ENCODE measurements around the gene PALD1. TPM values are rescaled to one million over a fixed set of nuclear protein-coding genes. Genes with fewer than 3 reads are reported as not detected.
A peak's percentile ranks its signal among the peaks of the same experiment; 100 is the strongest.

The PALD1 gene
- total and polyA plus RNA-seq, 2 experiments from 2014 or later = 11.9 to 58.2 TPM

DNA sequence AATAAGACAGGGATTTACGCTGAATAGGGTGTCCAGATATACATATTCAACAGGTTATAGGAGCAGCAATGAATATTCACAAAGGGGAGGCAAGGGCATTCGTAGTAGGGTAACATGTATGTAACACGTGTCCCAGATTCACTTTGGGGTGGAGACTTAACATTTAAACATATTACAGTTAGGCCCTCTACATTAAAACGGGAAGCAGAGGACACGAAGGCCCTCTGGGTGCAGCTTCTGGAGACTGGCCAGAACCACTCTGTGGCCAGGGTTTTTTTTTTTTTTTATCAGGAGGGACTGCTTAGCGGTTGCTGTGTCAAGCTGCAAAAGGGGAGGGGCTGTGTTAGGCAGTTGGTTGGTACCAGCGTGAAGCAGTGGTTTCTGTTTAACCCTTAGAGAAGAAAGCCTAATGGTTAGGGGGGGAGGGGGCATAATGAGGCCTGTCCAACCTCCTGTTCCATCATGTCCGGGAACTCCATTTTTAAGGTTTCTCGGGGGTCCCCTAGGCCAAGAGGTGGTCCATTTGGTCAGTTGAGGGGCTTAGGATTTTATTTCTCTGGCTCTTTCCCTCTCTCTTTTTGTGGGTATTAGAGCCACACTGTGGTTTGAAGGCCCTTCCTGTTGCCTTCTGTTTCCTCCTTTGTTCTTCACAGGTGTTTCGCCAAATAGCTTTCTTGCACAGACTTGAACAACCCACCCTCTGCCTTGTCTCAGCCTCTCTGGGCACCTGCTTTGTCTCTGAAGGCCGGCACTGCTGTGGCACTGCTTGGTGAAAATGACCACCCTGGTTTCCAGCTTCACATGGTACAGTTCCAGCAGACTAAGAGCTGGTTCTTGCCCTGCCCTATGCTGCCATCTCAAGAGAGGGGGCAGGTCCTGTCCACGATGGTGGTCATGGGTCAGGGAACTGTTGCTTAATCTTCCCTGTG lies 97.6 kb downstream of the PALD1 start:
- DNase-seq (ENCODE audit: low spot score) (no peak), ATAC-seq (peak; percentile 42; the same call in 1 of the 3 replicates)
- H3K36me3 ChIP-seq (ENCODE audit: insufficient read depth) = no peaks in the 10 kb centered on the region
- Mint-ChIP-seq H3K4me1 (no peaks in the 10 kb centered on the region), H3K27ac (no peak overlapping the region), H3K9me3 (no peaks in the 10 kb centered on the region), H3K4me3 (no peak overlapping the region), H3K27me3 (ENCODE audit: insufficient read depth, low read depth, poor library complexity) (peaks cover 10% of the 10 kb centered on the region), H3K36me3 (ENCODE audit: low read depth) (no peaks in the 10 kb centered on the region)
- no peak overlapping the region for H3K27ac ChIP-seq (ENCODE audit: low read depth)
- H2AFZ ChIP-seq = no peak overlapping the region
- H3K27me3 ChIP-seq (ENCODE audit: insufficient read depth) = no peaks in the 10 kb centered on the region
- H3K9me2 ChIP-seq (ENCODE audit: insufficient read depth) = no peaks in the 10 kb centered on the region
- no peak overlapping the region for H3K4me2 ChIP-seq
- H3K79me2 ChIP-seq (replicated peaks; ENCODE audit: insufficient read depth) = no peaks in the 10 kb centered on the region
- no peak for TF ChIP-seq STAT1 (IDR thresholded peaks at IDR 0.05; ENCODE audit: unreplicated experiment)
- H4K20me1 ChIP-seq (replicated peaks; ENCODE audit: insufficient read depth) = no peaks in the 10 kb centered on the region
- H3K4me3 ChIP-seq = no peak overlapping the region
- no peaks in the 10 kb centered on the region for H3K4me1 ChIP-seq (ENCODE audit: insufficient read depth)
- no peaks in the 10 kb centered on the region for H3F3A ChIP-seq (replicated peaks; ENCODE audit: low read depth)

DNA sequence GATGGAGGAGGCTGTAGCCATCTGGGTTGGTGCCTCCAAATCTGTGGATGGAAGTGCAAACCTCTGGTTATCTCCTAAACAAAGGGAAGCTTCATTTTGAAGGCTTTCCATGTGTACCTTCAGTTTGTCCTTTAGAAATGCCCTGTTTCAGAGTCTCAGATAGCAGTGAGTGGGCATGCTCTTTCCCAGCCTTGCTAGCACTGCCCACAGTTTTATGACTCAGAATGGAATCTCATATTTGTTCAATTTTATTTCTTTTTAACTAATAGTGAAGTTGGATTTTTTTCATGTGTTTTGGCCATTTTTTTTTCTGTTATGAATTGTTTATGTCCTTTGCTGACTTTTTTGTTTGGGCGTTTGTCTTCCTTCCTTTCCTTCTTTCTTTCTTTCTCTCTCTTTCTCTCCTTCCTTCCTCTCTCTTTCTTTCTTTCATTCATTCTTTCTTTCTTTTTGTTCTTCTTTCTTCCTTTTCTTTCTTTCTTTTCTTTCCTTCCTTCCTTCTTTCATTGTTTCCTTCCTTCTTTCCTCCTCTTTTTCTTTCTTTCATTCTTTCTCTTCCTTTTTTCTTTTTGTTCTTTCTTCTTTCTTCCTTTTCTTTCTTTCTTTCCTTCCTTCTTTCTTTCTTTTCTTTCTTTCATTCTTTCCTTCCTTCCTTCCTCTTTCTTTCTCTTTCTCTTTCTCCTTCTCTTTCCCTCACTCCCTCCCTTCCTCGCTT lies 98.4 kb downstream of the PALD1 start:
- H3K4me1 Mint-ChIP-seq = no peaks in the 10 kb centered on the region
- H4K20me1 ChIP-seq (replicated peaks; ENCODE audit: insufficient read depth) = no peaks in the 10 kb centered on the region
- DNase-seq (ENCODE audit: low spot score) (no peak), ATAC-seq (no peak)
- H3K9me2 ChIP-seq (ENCODE audit: insufficient read depth) = no peaks in the 10 kb centered on the region
- no peaks in the 10 kb centered on the region for H3K4me1 ChIP-seq (ENCODE audit: insufficient read depth)
- H3K4me3 ChIP-seq = no peak overlapping the region
- H3K27ac ChIP-seq (ENCODE audit: low read depth) = no peak overlapping the region
- H3K36me3 Mint-ChIP-seq (ENCODE audit: low read depth) = no peaks in the 10 kb centered on the region
- peaks cover 5% of the 10 kb centered on the region for H3K27me3 Mint-ChIP-seq (ENCODE audit: insufficient read depth, low read depth, poor library complexity)
- H3K27ac Mint-ChIP-seq = no peak overlapping the region
- H3K27me3 ChIP-seq (ENCODE audit: insufficient read depth) = no peaks in the 10 kb centered on the region
- H2AFZ ChIP-seq = no peak overlapping the region
- H3K4me3 Mint-ChIP-seq = no peak overlapping the region
- H3F3A ChIP-seq (replicated peaks; ENCODE audit: low read depth) = no peaks in the 10 kb centered on the region
- TF ChIP-seq CREB1 (CRISPR knock-in tag; IDR thresholded peaks at IDR 0.05; ENCODE audit: low read depth) (no peak), NANOG (IDR thresholded peaks at IDR 0.05; ENCODE audit: borderline replicate concordance) (no peak)
- H3K79me2 ChIP-seq (replicated peaks; ENCODE audit: insufficient read depth) = no peaks in the 10 kb centered on the region
- H3K36me3 ChIP-seq (ENCODE audit: insufficient read depth) = no peaks in the 10 kb centered on the region
- no peaks in the 10 kb centered on the region for H3K9me3 Mint-ChIP-seq
- H3K4me2 ChIP-seq = no peak overlapping the region

DNA sequence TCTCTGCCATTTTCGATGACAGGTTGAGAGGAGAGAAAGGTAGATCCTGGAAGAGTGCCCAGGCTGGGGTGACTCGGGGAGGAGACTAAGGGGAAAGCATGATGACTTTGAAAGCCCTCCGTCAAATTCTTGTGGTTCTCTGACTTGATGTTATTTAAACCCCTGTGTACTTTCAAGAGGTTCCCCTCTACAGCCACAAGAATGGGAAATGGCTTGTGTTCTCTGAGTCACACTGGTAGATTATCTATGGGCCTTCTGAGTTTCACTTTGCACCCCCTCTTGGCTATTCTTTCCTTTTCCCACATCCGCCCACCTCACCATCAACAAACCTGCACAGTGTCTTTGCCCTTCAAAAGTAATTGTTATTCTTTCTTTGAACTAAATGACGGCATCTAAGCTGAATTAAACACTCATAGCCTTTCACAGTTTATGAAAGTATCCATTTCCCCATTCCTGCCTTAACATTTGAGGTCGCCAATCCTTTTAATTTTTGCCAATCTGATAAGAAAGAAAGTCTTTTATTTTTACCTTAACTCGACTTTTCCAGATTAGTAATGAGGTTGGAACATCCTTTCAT lies 99.9 kb downstream of the PALD1 start:
- DNase-seq (ENCODE audit: low spot score) = no peak
- H3K9me3 Mint-ChIP-seq = no peaks in the 10 kb centered on the region
- H3K4me1 Mint-ChIP-seq = no peaks in the 10 kb centered on the region; the same call in 2 of the 3 replicates
- no peak overlapping the region for H3K27ac ChIP-seq (ENCODE audit: low read depth)
- no peak overlapping the region for H3K27ac Mint-ChIP-seq
- H3K36me3 ChIP-seq (ENCODE audit: insufficient read depth) = no peaks in the 10 kb centered on the region
- H3K27me3 Mint-ChIP-seq (ENCODE audit: insufficient read depth, low read depth, poor library complexity) = peaks cover 8% of the 10 kb centered on the region
- H3K27me3 ChIP-seq (ENCODE audit: insufficient read depth) = no peaks in the 10 kb centered on the region
- H3F3A ChIP-seq (replicated peaks; ENCODE audit: low read depth) = no peaks in the 10 kb centered on the region
- H3K4me3 Mint-ChIP-seq = no peak overlapping the region
- H3K4me2 ChIP-seq = no peak overlapping the region
- H3K4me3 ChIP-seq = no peak overlapping the region
- ATAC-seq = no peak
- H3K36me3 Mint-ChIP-seq (ENCODE audit: low read depth) = no peaks in the 10 kb centered on the region
- no peaks in the 10 kb centered on the region for H3K79me2 ChIP-seq (replicated peaks; ENCODE audit: insufficient read depth)
- no peaks in the 10 kb centered on the region for H3K4me1 ChIP-seq (ENCODE audit: insufficient read depth)
- no peaks in the 10 kb centered on the region for H3K9me2 ChIP-seq (ENCODE audit: insufficient read depth)
- no peak overlapping the region for H2AFZ ChIP-seq
- H4K20me1 ChIP-seq (replicated peaks; ENCODE audit: insufficient read depth) = no peaks in the 10 kb centered on the region
- no peak for TF ChIP-seq EZH2phosphoT487 (IDR thresholded peaks at IDR 0.05; ENCODE audit: unreplicated experiment)
- TF ChIP-seq, protein P1, sequence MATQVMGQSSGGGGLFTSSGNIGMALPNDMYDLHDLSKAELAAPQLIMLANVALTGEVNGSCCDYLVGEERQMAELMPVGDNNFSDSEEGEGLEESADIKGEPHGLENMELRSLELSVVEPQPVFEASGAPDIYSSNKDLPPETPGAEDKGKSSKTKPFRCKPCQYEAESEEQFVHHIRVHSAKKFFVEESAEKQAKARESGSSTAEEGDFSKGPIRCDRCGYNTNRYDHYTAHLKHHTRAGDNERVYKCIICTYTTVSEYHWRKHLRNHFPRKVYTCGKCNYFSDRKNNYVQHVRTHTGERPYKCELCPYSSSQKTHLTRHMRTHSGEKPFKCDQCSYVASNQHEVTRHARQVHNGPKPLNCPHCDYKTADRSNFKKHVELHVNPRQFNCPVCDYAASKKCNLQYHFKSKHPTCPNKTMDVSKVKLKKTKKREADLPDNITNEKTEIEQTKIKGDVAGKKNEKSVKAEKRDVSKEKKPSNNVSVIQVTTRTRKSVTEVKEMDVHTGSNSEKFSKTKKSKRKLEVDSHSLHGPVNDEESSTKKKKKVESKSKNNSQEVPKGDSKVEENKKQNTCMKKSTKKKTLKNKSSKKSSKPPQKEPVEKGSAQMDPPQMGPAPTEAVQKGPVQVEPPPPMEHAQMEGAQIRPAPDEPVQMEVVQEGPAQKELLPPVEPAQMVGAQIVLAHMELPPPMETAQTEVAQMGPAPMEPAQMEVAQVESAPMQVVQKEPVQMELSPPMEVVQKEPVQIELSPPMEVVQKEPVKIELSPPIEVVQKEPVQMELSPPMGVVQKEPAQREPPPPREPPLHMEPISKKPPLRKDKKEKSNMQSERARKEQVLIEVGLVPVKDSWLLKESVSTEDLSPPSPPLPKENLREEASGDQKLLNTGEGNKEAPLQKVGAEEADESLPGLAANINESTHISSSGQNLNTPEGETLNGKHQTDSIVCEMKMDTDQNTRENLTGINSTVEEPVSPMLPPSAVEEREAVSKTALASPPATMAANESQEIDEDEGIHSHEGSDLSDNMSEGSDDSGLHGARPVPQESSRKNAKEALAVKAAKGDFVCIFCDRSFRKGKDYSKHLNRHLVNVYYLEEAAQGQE (IDR thresholded peaks at IDR 0.05; ENCODE audit: unreplicated experiment) = no peak
